Endothelial cell of umbilical vein (primary cell): ENCODE results near the gene PDE1C. TPM values are rescaled to one million over a fixed set of nuclear protein-coding genes. Genes with fewer than 3 reads are reported as not detected.

Source experiments
- BruUV-seq: library from RNA; stranded (reverse); fragments of 400-500 nt; replicated peaks from 2 replicates; lab custom pipeline; 2021; lab: Mats Ljungman, UMichigan
- CTCF ChIA-PET: fragments of 300-600, 350-600 bp; sonication (Branson Sonifier 250); formaldehyde crosslinking; loops from one replicate; lab custom pipeline; 2021; ENCODE audit warnings: antibody characterized with exemption, inconsistent platforms; lab: Charles Lee
- POLR2A ChIA-PET: fragments of 300-600, 350-600 bp; sonication (Branson Sonifier 250); formaldehyde crosslinking; loops from one replicate; lab custom pipeline; 2021; ENCODE audit warnings: antibody characterized with exemption, inconsistent platforms; lab: Charles Lee
- DNase-seq: peaks from one replicate; pipeline ENCODE4 v3.0.0-alpha.2; 2011; ENCODE audit warnings: low read depth, low spot score
- FAIRE-seq: peaks from 2 replicates; lab custom pipeline; 2011; peaks lifted over from hg19 to GRCh38; lab: Jason Lieb, UNC
- H2AFZ ChIP-seq: 2 replicates; pipeline ENCODE4 v1.6.0; 2012; ENCODE audit warnings: low read depth, low read length, control low read depth, inconsistent platforms
- H3K27ac ChIP-seq: 2 replicates; pipeline ENCODE4 v1.5.1; 2011; ENCODE audit warnings: low read depth, mild to moderate bottlenecking, control low read depth, low read length, moderate library complexity; ENCODE audit not compliant: insufficient read depth
- H3K27me3 ChIP-seq, 2 experiments: 2 replicates each; pipeline versions ENCODE4 v1.6.0 to v1.6.1; 2011; ENCODE audit warnings: low read length in 2 of 2, mixed read lengths in 1 of 2; ENCODE audit not compliant: control insufficient read depth in 2 of 2, insufficient read depth in 2 of 2
- H3K36me3 ChIP-seq, 2 experiments: 2 replicates in 1 of 2; 3 replicates in 1 of 2; pipeline ENCODE4 v1.5.1; 2011; ENCODE audit warnings: low read length in 2 of 2, mild to moderate bottlenecking in 1 of 2, moderate library complexity in 1 of 2; ENCODE audit not compliant: control insufficient read depth in 2 of 2, insufficient read depth in 2 of 2; ENCODE audit errors: extremely low read depth in 1 of 2
- H3K4me1 ChIP-seq: 3 replicates; pipeline ENCODE4 v1.5.1; 2011; ENCODE audit warnings: mild to moderate bottlenecking, low read length; ENCODE audit not compliant: control insufficient read depth, insufficient read depth; ENCODE audit errors: extremely low read depth
- H3K4me2 ChIP-seq: 2 replicates; pipeline ENCODE4 v1.6.1; 2011; ENCODE audit warnings: low read length, control low read depth, mixed read lengths; ENCODE audit not compliant: insufficient read depth
- H3K4me3 ChIP-seq, 3 experiments: fragments of 200-600 bp in 1 of 3; sonication (generic), shearing (Covaris generic) in 1 of 3; replicated peaks in 1 of 3; 2 replicates each; pipeline ENCODE4 v1.5.1; 2011 to 2016; ENCODE audit warnings: control low read depth in 3 of 3, low read length in 3 of 3, mild to moderate bottlenecking in 2 of 3, inconsistent platforms in 1 of 3, low read depth in 1 of 3, moderate library complexity in 1 of 3; ENCODE audit not compliant: insufficient read depth in 1 of 3
- H3K79me2 ChIP-seq: 2 replicates; pipeline ENCODE4 v1.6.0; 2012; ENCODE audit warnings: low read length, inconsistent platforms; ENCODE audit not compliant: control insufficient read depth, insufficient read depth
- H3K9ac ChIP-seq: replicated peaks from 2 replicates; pipeline ENCODE3; 2011; ENCODE audit warnings: low read length, control low read depth; ENCODE audit not compliant: insufficient read depth; ENCODE audit errors: extremely low read depth
- H3K9me1 ChIP-seq: replicated peaks from 3 replicates; pipeline ENCODE4 v1.6.0; 2011; ENCODE audit warnings: mild to moderate bottlenecking, low read length; ENCODE audit not compliant: control insufficient read depth, insufficient read depth; ENCODE audit errors: extremely low read depth
- H3K9me3 ChIP-seq: replicated peaks from 2 replicates; pipeline ENCODE4 v1.5.1; 2012; ENCODE audit warnings: low read length, inconsistent platforms; ENCODE audit not compliant: control insufficient read depth, insufficient read depth
- H4K20me1 ChIP-seq: replicated peaks from 2 replicates; pipeline ENCODE3; 2011; ENCODE audit warnings: mild to moderate bottlenecking, low read length; ENCODE audit not compliant: control insufficient read depth, insufficient read depth; ENCODE audit errors: extremely low read depth
- CTCF ChIP-seq, 2 donors: IDR thresholded peaks; 1 replicate in 1 of 2; 2 replicates in 1 of 2; pipeline ENCODE4 v1.5.1; 2011; ENCODE audit warnings: low read length in 2 of 2, mild to moderate bottlenecking in 2 of 2, moderate library complexity in 2 of 2, control low read depth in 1 of 2, inconsistent platforms in 1 of 2, low read depth in 1 of 2; ENCODE audit not compliant: insufficient read depth in 1 of 2; ENCODE audit errors: extremely low read depth in 1 of 2
- EZH2 ChIP-seq: IDR thresholded peaks from 2 replicates; pipeline ENCODE4 v1.6.1; 2012; ENCODE audit warnings: borderline replicate concordance, low read depth, mild to moderate bottlenecking, moderate library complexity, low read length, inconsistent platforms; ENCODE audit not compliant: severe bottlenecking
- FOS ChIP-seq: IDR thresholded peaks from 2 replicates; pipeline ENCODE4 v1.6.1; 2011; ENCODE audit warnings: mild to moderate bottlenecking, low read length, moderate library complexity, borderline replicate concordance; ENCODE audit not compliant: insufficient read depth
- GATA2 ChIP-seq: IDR thresholded peaks from 2 replicates; pipeline ENCODE4 v1.7.0; 2011; ENCODE audit warnings: low read depth, mild to moderate bottlenecking, moderate library complexity, mixed read lengths, low read length; ENCODE audit not compliant: insufficient read length, insufficient read depth
- JUN ChIP-seq: IDR thresholded peaks from 2 replicates; pipeline ENCODE4 v1.6.1; 2011; ENCODE audit warnings: borderline replicate concordance, low read depth; ENCODE audit not compliant: insufficient read length, insufficient read depth
- MAX ChIP-seq: IDR thresholded peaks from 2 replicates; pipeline ENCODE4 v1.6.1; 2011; ENCODE audit not compliant: insufficient read depth, insufficient read length
- MYC ChIP-seq: IDR thresholded peaks from one replicate; pipeline ENCODE4 v1.6.1; 2011; ENCODE audit warnings: mild to moderate bottlenecking, low read depth, low read length
- POLR2A ChIP-seq: IDR thresholded peaks from 2 replicates; pipeline ENCODE4 v1.6.1; 2012; ENCODE audit warnings: low read depth, mild to moderate bottlenecking, control low read depth, low read length
- POLR2AphosphoS5 ChIP-seq: IDR thresholded peaks from 2 replicates; pipeline ENCODE4 v1.6.1; 2012; ENCODE audit warnings: low read depth, mild to moderate bottlenecking, control low read depth, low read length, moderate library complexity; ENCODE audit not compliant: insufficient read depth
- dilution Hi-C: fragments of 300-500 bp; cut with MboI; formaldehyde crosslinking; loops from one replicate; pipeline ENCODE4 v1.15.0; 2019; ENCODE audit warnings: low sequenced_read_pairs; ENCODE audit not compliant: extremely low pct_ligation_motif_present
- intact Hi-C: fragments of 100-400 bp; cut with micrococcal nuclease; formaldehyde crosslinking; loops from one replicate; pipeline ENCODE4 v1.10.0; 2022
- polyA plus RNA-seq, 4 experiments: library from polyadenylated mRNA; depleted of rRNA in 3 of 4; stranded (reverse) in 3 of 4; unstranded in 1 of 4; fragments of >200 nt; gene quantifications; 2 replicates each; pipeline versions ENCODE4 v1.2.1 to v1.2.3, GENCODE V29; 2011 to 2012; ENCODE audit warnings: missing spikeins in 1 of 4
- total RNA-seq: library from RNA; stranded (reverse); gene quantifications from 2 replicates; pipeline ENCODE4 v1.2.3, GENCODE V29; 2021

Gene PDE1C
- total and polyA plus RNA-seq, 2 donors (not counting 3 experiments of a cell fraction or from before 2014, with no cell fraction given): 0.90 to 3.1 TPM

- no peak overlapping the region for H3K9ac ChIP-seq
- peaks cover 8% of the 10 kb centered on the region for H3K4me1 ChIP-seq
- no peaks in the 10 kb centered on the region for H4K20me1 ChIP-seq
These were observed 116.8 kb downstream of the PDE1C start for GRCh38 chr7:31953432-31953831.

More at GRCh38 chr7:31953432-31953831, 116.8 kb downstream of the PDE1C start:
- dilution Hi-C loops (no loop called here), intact Hi-C loops (no loop called here)
- Histone ChIP-seq H3K27me3 (no peaks in the 10 kb centered on the region), H3K4me2 (no peak overlapping the region), H3K36me3 (no peaks in the 10 kb centered on the region), H3K27ac (no peak overlapping the region), H2AFZ (no peak overlapping the region), H3K9me3 (peaks cover 3% of the 10 kb centered on the region), H3K9me1 (no peaks in the 10 kb centered on the region), H3K79me2 (no peaks in the 10 kb centered on the region), H3K4me3 (no peak overlapping the region)
- DNase-seq (no peak), FAIRE-seq (no peak)
- ChIA-PET CTCF (interaction anchor here (2.3 kb wide), 1 partner anchor 15 kb away, joined by 11 read pairs; no protein-coding TSS in a partner anchor), POLR2A (no interaction called here)
- BruUV-seq: no TSS peak
- TF ChIP-seq MAX: no peak
- no peak for TF ChIP-seq GATA2
- TF ChIP-seq CTCF (IDR thresholded peaks at IDR 0.05; ENCODE audit: extremely low read depth in 1 of 2, insufficient read depth in 1 of 2, low read depth in 1 of 2, low read length in 2 of 2): no peak
- TF ChIP-seq POLR2AphosphoS5: no peak
- no peak for TF ChIP-seq MYC
- TF ChIP-seq POLR2A: no peak
- no peak for TF ChIP-seq JUN
- no peak for TF ChIP-seq EZH2
- TF ChIP-seq FOS: no peak
